Neural cell (in vitro differentiated cells): ENCODE measurements around the gene ABCG2. TPM values are rescaled to one million over a fixed set of nuclear protein-coding genes. Genes with fewer than 3 reads are reported as not detected.

ENCODE experiments used
- H2AFZ ChIP-seq: fragments of 200-600, 300-800 bp; sonication (generic), shearing (Covaris generic); 2 replicates; pipeline ENCODE4 v1.6.0; 2014; ENCODE audit warnings: low read depth, mild to moderate bottlenecking, antibody characterized with exemption, low read length, moderate library complexity
- H3F3A ChIP-seq: fragments of 200-600 bp; shearing (Covaris generic); 2 replicates; pipeline ENCODE4 v1.6.1; 2016; ENCODE audit warnings: mild to moderate bottlenecking, moderate library complexity, mixed read lengths, antibody characterized with exemption, low read length; ENCODE audit not compliant: insufficient read depth, poor library complexity, severe bottlenecking
- H3K27ac ChIP-seq: fragments of 200-600, 300-800 bp; sonication (generic), shearing (Covaris generic); 2 replicates; pipeline ENCODE4 v1.5.1; 2014; ENCODE audit warnings: mild to moderate bottlenecking, low read length, moderate library complexity
- H3K27me3 ChIP-seq: fragments of 300-800, 200-600 bp; sonication (generic), shearing (Covaris generic); 2 replicates; pipeline ENCODE4 v1.6.0; 2014; ENCODE audit warnings: mild to moderate bottlenecking, low read depth, low read length, moderate library complexity; ENCODE audit not compliant: insufficient read depth
- H3K36me3 ChIP-seq: fragments of 300-800, 200-600 bp; sonication (generic), shearing (Covaris generic); 2 replicates; pipeline ENCODE4 v1.5.1; 2014; ENCODE audit warnings: mild to moderate bottlenecking, antibody characterized with exemption, low read length, moderate library complexity; ENCODE audit not compliant: insufficient read depth
- H3K4me2 ChIP-seq: fragments of 300-800, 200-600 bp; sonication (generic), shearing (Covaris generic); 2 replicates; pipeline ENCODE4 v1.6.0; 2014; ENCODE audit warnings: mild to moderate bottlenecking, low read length
- H3K4me3 ChIP-seq: fragments of 300-800, 200-600 bp; sonication (generic), shearing (Covaris generic); 2 replicates; pipeline ENCODE4 v1.5.1; 2014; ENCODE audit warnings: mild to moderate bottlenecking, low read length, moderate library complexity
- H3K79me2 ChIP-seq: fragments of 200-600 bp; shearing (Covaris generic); replicated peaks from 2 replicates; pipeline ENCODE4 v1.6.0; 2014; ENCODE audit warnings: mild to moderate bottlenecking, low read length, moderate library complexity; ENCODE audit not compliant: insufficient read depth
- H3K9ac ChIP-seq: fragments of 300-800, 200-600 bp; sonication (generic), shearing (Covaris generic); 2 replicates; pipeline ENCODE4 v1.6.1; 2016; ENCODE audit warnings: mild to moderate bottlenecking, low read length, mixed read lengths
- H3K9me2 ChIP-seq: fragments of 200-600 bp; shearing (Covaris generic); 2 replicates; pipeline ENCODE4 v1.6.1; 2016; ENCODE audit warnings: mild to moderate bottlenecking, low read length, mixed read lengths; ENCODE audit not compliant: insufficient read depth
- H3K9me3 ChIP-seq: fragments of 200-600, 300-800 bp; sonication (generic), shearing (Covaris generic); 2 replicates; pipeline ENCODE4 v1.6.1; 2016; ENCODE audit warnings: mild to moderate bottlenecking, mixed run types, low read length, moderate library complexity, mixed read lengths
- H4K20me1 ChIP-seq: fragments of 200-600 bp; shearing (Covaris generic); 2 replicates; pipeline ENCODE4 v1.6.1; 2016; ENCODE audit warnings: mild to moderate bottlenecking, mixed run types; ENCODE audit not compliant: insufficient read depth
- EP300 ChIP-seq: fragments of 450-650 bp; conservative IDR thresholded peaks from 2 replicates; pipeline ENCODE4 v1.6.1; 2014; ENCODE audit warnings: antibody characterized with exemption, mild to moderate bottlenecking, moderate library complexity; ENCODE audit not compliant: poor library complexity, severe bottlenecking
- EZH2 ChIP-seq: fragments of 200-600, 300-800 bp; shearing (Covaris generic), sonication (generic); IDR thresholded peaks from 2 replicates; pipeline ENCODE4 v1.6.1; 2014; ENCODE audit warnings: antibody characterized with exemption, low read length, borderline replicate concordance, mild to moderate bottlenecking; ENCODE audit not compliant: insufficient read depth, poor library complexity, severe bottlenecking
- MXI1 ChIP-seq: fragments of 450-650 bp; conservative IDR thresholded peaks from 2 replicates; pipeline ENCODE4 v1.6.1; 2014; ENCODE audit warnings: antibody characterized with exemption, mild to moderate bottlenecking; ENCODE audit not compliant: poor library complexity, severe bottlenecking
- POLR2AphosphoS5 ChIP-seq: IDR thresholded peaks from 2 replicates; pipeline ENCODE4 v1.6.1; 2012
- RAD21 ChIP-seq: fragments of 450-650 bp; conservative IDR thresholded peaks from 2 replicates; pipeline ENCODE4 v1.6.1; 2014; ENCODE audit warnings: antibody characterized with exemption, mild to moderate bottlenecking, moderate library complexity
- SMC3 ChIP-seq: fragments of 450-650 bp; conservative IDR thresholded peaks from 2 replicates; pipeline ENCODE4 v1.6.1; 2014; ENCODE audit warnings: antibody characterized with exemption, mild to moderate bottlenecking, moderate library complexity; ENCODE audit not compliant: poor library complexity
- TAF1 ChIP-seq: IDR thresholded peaks from 2 replicates; pipeline ENCODE4 v1.6.1; 2012; ENCODE audit warnings: low read depth
- polyA plus RNA-seq: library from polyadenylated mRNA; depleted of rRNA; stranded (reverse); fragments of >200 nt; gene quantifications from 2 replicates; pipeline ENCODE4 v1.2.3, GENCODE V29; 2014
- TF ChIP-seq, protein P1 (sequence below): IDR thresholded peaks from 2 replicates; pipeline ENCODE4 v1.6.1; 2012; ENCODE audit warnings: borderline replicate concordance
- TF ChIP-seq, protein P2 (sequence below): fragments of 450-650 bp; IDR thresholded peaks from 2 replicates; pipeline ENCODE4 v1.5.1; 2014; ENCODE audit warnings: antibody characterized with exemption, mild to moderate bottlenecking, moderate library complexity; ENCODE audit not compliant: poor library complexity, severe bottlenecking

Gene ABCG2
- polyA plus RNA-seq, 1 donor from 2014 or later = not detected

DNA sequence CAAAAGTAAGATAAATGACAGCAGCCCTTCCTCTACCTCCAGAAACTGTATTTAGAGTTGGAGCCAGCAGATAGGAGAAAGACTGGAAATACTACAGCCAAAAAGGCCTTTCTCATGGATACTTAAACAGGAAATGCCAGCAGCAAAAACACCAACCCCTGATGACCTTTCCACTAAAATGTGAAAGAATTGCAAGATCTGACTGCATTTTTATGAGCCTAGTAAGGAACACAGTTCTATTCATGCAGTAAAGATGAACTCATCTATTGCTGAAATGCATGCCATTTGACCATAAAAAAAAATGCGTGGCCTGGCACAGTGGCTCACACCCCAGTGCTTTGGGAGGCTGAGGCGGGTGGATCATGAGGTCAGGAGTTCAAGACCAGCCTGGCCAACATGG lies 19.9 kb downstream of the ABCG2 start:
- Histone ChIP-seq H2AFZ (no peak overlapping the region), H3K36me3 (no peaks in the 10 kb centered on the region), H3K9me3 (no peaks in the 10 kb centered on the region), H3K27ac (no peak overlapping the region), H3K79me2 (no peaks in the 10 kb centered on the region), H3F3A (no peaks in the 10 kb centered on the region), H3K9ac (no peak overlapping the region), H3K4me2 (no peak overlapping the region), H3K9me2 (no peaks in the 10 kb centered on the region), H4K20me1 (no peaks in the 10 kb centered on the region), H3K4me3 (no peak overlapping the region), H3K27me3 (no peaks in the 10 kb centered on the region)
- TF ChIP-seq EZH2 (no peak), SMC3 (no peak), POLR2AphosphoS5 (no peak), TAF1 (no peak), EP300 (no peak)
- TF ChIP-seq, protein P1, sequence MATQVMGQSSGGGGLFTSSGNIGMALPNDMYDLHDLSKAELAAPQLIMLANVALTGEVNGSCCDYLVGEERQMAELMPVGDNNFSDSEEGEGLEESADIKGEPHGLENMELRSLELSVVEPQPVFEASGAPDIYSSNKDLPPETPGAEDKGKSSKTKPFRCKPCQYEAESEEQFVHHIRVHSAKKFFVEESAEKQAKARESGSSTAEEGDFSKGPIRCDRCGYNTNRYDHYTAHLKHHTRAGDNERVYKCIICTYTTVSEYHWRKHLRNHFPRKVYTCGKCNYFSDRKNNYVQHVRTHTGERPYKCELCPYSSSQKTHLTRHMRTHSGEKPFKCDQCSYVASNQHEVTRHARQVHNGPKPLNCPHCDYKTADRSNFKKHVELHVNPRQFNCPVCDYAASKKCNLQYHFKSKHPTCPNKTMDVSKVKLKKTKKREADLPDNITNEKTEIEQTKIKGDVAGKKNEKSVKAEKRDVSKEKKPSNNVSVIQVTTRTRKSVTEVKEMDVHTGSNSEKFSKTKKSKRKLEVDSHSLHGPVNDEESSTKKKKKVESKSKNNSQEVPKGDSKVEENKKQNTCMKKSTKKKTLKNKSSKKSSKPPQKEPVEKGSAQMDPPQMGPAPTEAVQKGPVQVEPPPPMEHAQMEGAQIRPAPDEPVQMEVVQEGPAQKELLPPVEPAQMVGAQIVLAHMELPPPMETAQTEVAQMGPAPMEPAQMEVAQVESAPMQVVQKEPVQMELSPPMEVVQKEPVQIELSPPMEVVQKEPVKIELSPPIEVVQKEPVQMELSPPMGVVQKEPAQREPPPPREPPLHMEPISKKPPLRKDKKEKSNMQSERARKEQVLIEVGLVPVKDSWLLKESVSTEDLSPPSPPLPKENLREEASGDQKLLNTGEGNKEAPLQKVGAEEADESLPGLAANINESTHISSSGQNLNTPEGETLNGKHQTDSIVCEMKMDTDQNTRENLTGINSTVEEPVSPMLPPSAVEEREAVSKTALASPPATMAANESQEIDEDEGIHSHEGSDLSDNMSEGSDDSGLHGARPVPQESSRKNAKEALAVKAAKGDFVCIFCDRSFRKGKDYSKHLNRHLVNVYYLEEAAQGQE = no peak

DNA sequence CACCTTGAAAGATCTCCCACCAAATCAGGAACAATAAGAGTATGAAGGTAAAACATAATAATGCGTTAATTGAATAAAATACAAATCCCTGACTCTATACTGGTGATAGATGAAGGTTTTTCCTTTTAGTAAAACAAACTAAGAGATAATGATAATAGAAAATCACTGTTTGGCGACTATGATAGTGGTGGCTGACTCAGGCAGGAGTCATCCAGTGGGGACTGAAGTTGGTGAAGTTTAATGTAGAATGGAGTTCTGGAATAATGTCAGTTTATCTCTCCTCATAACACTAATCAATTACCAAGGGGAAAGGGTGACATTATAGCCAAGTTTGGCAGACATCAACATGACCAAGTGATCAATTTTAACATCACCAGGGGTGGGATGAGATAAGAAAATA lies 21.3 kb downstream of the ABCG2 start:
- H3K27ac ChIP-seq = no peak overlapping the region
- no peak overlapping the region for H3K9ac ChIP-seq
- H3K79me2 ChIP-seq = no peaks in the 10 kb centered on the region
- no peak overlapping the region for H3K4me3 ChIP-seq
- H2AFZ ChIP-seq = no peak overlapping the region
- H3K9me3 ChIP-seq = no peaks in the 10 kb centered on the region
- no peaks in the 10 kb centered on the region for H3K36me3 ChIP-seq
- H3F3A ChIP-seq = no peaks in the 10 kb centered on the region
- no peak overlapping the region for H3K4me2 ChIP-seq
- TF ChIP-seq MXI1 (no peak), POLR2AphosphoS5 (no peak), SMC3 (no peak), RAD21 (no peak), EP300 (no peak), TAF1 (no peak), EZH2 (no peak)
- TF ChIP-seq, protein P2, sequence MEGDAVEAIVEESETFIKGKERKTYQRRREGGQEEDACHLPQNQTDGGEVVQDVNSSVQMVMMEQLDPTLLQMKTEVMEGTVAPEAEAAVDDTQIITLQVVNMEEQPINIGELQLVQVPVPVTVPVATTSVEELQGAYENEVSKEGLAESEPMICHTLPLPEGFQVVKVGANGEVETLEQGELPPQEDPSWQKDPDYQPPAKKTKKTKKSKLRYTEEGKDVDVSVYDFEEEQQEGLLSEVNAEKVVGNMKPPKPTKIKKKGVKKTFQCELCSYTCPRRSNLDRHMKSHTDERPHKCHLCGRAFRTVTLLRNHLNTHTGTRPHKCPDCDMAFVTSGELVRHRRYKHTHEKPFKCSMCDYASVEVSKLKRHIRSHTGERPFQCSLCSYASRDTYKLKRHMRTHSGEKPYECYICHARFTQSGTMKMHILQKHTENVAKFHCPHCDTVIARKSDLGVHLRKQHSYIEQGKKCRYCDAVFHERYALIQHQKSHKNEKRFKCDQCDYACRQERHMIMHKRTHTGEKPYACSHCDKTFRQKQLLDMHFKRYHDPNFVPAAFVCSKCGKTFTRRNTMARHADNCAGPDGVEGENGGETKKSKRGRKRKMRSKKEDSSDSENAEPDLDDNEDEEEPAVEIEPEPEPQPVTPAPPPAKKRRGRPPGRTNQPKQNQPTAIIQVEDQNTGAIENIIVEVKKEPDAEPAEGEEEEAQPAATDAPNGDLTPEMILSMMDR = no peak
- TF ChIP-seq, protein P1 = no peak
- H3K9me2 ChIP-seq = no peaks in the 10 kb centered on the region
- H4K20me1 ChIP-seq = no peaks in the 10 kb centered on the region
- no peaks in the 10 kb centered on the region for H3K27me3 ChIP-seq
